Measurements from ENCODE around the gene LETMD1. TPM values are rescaled to one million over a fixed set of nuclear protein-coding genes. Genes with fewer than 3 reads are reported as not detected.

Gene LETMD1
- total and polyA plus RNA-seq, 9 of the 15 experiments (the other 6 are each of a cell fraction or from before 2014, with no cell fraction given): 58.7 to 163 (median 75.4) TPM

- TF ChIP-seq ZBTB5 (IDR thresholded peaks at IDR 0.05) (no peak), L3MBTL2 (IDR thresholded peaks at IDR 0.05) (peak; percentile 79), EGR1 (conservative IDR thresholded peaks at IDR 0.05) (peak; percentile 78), GMEB1 (CRISPR knock-in tag; IDR thresholded peaks at IDR 0.05) (peak; percentile 93), NELFE (IDR thresholded peaks at IDR 0.05; ENCODE audit: insufficient read depth, insufficient read length) (peak; percentile 74), LCOR (CRISPR knock-in tag; IDR thresholded peaks at IDR 0.05) (peak; percentile 45; the same call in 1 of the 2 replicates), FOXP1 (CRISPR knock-in tag; IDR thresholded peaks at IDR 0.05) (peak; percentile 83), IFI16 (CRISPR knock-in tag; IDR thresholded peaks at IDR 0.05) (no peak), ZNF354B (CRISPR knock-in tag; IDR thresholded peaks at IDR 0.05) (no peak), ESRRA (IDR thresholded peaks at IDR 0.05; ENCODE audit: borderline replicate concordance, low read depth) (no peak), NR2C1 (IDR thresholded peaks at IDR 0.05) (peak; percentile 64; the same call in 1 of the 2 replicates), NR2C1 (tag; IDR thresholded peaks at IDR 0.05) (peak; percentile 77; the same call in 1 of the 2 replicates), SMAD2 (IDR thresholded peaks at IDR 0.05; ENCODE audit: low read depth, low read length) (no peak), ELF4 (CRISPR knock-in tag; IDR thresholded peaks at IDR 0.05) (no peak)
- TF ChIP-seq, protein P1, sequence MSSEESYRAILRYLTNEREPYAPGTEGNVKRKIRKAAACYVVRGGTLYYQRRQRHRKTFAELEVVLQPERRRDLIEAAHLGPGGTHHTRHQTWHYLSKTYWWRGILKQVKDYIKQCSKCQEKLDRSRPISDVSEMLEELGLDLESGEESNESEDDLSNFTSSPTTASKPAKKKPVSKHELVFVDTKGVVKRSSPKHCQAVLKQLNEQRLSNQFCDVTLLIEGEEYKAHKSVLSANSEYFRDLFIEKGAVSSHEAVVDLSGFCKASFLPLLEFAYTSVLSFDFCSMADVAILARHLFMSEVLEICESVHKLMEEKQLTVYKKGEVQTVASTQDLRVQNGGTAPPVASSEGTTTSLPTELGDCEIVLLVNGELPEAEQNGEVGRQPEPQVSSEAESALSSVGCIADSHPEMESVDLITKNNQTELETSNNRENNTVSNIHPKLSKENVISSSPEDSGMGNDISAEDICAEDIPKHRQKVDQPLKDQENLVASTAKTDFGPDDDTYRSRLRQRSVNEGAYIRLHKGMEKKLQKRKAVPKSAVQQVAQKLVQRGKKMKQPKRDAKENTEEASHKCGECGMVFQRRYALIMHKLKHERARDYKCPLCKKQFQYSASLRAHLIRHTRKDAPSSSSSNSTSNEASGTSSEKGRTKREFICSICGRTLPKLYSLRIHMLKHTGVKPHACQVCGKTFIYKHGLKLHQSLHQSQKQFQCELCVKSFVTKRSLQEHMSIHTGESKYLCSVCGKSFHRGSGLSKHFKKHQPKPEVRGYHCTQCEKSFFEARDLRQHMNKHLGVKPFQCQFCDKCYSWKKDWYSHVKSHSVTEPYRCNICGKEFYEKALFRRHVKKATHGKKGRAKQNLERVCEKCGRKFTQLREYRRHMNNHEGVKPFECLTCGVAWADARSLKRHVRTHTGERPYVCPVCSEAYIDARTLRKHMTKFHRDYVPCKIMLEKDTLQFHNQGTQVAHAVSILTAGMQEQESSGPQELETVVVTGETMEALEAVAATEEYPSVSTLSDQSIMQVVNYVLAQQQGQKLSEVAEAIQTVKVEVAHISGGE (CRISPR knock-in tag; IDR thresholded peaks at IDR 0.05): peak in 2 of 3 experiments; percentile 41 to 95; a peak in 3 of 6 replicates
- TF ChIP-seq, protein P2, sequence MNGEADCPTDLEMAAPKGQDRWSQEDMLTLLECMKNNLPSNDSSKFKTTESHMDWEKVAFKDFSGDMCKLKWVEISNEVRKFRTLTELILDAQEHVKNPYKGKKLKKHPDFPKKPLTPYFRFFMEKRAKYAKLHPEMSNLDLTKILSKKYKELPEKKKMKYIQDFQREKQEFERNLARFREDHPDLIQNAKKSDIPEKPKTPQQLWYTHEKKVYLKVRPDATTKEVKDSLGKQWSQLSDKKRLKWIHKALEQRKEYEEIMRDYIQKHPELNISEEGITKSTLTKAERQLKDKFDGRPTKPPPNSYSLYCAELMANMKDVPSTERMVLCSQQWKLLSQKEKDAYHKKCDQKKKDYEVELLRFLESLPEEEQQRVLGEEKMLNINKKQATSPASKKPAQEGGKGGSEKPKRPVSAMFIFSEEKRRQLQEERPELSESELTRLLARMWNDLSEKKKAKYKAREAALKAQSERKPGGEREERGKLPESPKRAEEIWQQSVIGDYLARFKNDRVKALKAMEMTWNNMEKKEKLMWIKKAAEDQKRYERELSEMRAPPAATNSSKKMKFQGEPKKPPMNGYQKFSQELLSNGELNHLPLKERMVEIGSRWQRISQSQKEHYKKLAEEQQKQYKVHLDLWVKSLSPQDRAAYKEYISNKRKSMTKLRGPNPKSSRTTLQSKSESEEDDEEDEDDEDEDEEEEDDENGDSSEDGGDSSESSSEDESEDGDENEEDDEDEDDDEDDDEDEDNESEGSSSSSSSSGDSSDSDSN (IDR thresholded peaks at IDR 0.05; ENCODE audit: borderline replicate concordance in 1 of 2, low read depth in 2 of 2, low read length in 2 of 2): peak; percentile 65 to 87; a peak in 3 of 4 replicates
Observed at GRCh38 chr12:51083126-51083833, 35.2 kb downstream of the LETMD1 start, which contains the start of gene CSRNP2 (continued).

Data from K562 (cell line).